Activated effector memory CD4-positive, alpha-beta T cell treated with Interleukin-2 at 50 U/mL for 16 hours (primary cell): Measurements from ENCODE around the gene DGCR8.
A peak's percentile ranks its signal among the peaks of the same experiment; 100 is the strongest.

Experiments
- DNase-seq: peaks from one replicate; pipeline ENCODE4 v3.0.0-alpha.2; 2020

Gene DGCR8

DNA sequence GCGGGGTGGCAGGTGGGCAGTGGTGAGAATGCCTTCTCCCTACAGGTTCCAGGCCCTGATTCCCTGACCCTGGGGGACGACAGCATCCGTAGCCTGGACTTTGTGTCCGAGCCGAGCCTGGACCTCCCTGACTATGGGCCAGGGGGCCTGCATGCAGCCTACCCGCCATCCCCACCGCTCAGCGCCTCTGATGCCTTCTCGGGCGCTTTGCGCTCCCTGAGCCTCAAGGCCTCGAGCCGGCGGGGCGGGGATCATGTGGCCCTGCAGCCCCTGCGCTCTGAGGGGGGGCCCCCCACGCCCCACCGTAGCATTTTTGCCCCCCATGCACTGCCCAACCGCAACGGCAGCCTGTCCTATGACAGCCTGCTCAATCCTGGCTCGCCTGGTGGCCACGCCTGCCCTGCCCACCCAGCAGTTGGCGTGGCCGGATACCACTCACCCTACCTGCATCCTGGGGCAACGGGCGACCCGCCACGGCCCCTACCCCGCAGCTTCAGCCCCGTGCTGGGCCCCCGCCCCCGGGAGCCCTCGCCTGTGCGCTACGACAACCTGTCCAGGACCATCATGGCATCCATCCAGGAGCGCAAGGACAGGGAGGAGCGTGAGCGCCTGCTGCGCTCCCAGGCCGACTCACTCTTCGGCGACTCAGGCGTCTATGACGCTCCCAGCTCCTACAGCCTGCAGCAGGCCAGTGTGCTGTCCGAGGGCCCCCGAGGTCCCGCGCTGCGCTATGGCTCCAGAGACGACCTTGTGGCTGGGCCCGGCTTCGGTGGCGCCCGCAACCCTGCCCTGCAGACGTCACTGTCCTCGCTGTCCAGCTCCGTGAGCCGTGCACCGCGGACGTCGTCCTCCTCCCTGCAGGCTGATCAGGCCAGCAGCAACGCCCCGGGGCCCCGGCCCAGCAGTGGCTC lies 62.9 kb downstream of the DGCR8 start:
- DNase-seq = no peak

- DNase-seq = no peak
Measured at GRCh38 chr22:20143883-20144665, 64.0 kb downstream of the DGCR8 start.

DNA sequence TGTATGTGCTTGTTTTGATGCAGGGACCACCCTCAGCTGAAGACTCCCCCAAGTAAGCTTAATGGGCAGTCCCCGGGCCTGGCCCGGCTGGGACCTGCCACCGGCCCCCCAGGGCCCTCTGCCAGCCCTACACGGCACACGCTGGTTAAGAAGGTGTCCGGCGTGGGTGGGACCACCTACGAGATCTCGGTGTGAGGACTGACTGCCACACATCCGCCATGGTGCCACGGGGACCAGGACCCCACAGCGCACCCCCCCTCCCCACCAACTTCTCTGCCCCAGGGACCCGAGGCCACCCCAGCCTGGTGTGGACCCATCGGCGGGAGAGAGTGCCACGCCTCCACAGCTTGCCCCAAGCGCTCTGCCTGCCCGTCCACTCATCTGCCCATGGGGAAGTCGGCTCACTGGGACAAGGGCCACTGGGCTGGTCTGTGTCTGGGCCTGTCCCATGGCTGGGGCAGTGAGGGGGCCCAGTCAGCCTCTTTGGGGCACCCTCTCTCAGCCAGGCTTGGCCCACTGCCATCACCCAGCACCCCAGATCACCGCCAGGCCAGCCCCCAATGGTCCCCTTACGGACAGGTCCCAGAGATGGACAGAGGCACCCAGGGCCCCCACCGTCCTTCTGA lies 65.3 kb downstream of the DGCR8 start:
- no peak for DNase-seq

DNA sequence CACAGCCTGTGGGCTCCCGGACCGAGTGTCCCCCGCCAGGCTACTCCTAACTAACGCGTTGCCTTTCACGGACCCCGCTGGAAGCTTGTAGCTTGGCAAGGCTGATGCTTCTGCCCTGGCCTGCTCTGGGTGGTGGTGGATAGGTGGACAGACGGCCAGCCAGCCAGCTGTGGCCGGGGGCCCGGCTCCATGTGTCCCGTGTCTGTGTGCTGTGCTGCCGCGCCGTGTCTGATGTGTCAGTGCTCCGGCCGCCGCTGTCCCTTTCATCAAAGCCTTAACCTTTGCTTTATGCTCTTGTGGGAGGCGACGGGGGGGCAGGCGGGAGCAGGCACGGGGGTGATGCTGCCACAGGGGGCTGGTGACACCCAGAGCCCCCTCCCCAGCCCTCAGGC lies 65.8 kb downstream of the DGCR8 start:
- DNase-seq = no peak

DNA sequence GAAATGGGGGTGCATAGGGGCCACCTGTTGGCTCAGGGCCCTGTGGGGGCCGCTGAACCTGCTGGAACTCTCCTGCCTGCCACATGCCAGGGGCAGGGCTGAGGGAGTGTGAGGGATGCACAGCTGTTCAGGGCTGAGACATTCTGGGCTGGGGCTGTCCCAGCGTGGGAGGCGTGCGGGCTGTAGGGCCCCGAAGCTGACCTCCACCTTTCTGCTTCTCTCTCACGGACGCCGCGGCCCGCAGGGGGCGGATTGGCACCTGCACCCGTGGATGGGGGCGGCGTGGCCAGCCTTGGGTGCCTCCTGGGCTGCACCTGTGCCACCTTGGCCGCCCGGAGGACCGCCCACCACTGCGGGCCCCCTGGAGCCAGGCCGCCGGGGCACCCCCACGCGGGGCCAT lies 66.7 kb downstream of the DGCR8 start:
- DNase-seq = no peak

GRCh38 chr22:20147237-20147988 lies 67.4 kb downstream of the DGCR8 start:
- no peak for DNase-seq

DNA sequence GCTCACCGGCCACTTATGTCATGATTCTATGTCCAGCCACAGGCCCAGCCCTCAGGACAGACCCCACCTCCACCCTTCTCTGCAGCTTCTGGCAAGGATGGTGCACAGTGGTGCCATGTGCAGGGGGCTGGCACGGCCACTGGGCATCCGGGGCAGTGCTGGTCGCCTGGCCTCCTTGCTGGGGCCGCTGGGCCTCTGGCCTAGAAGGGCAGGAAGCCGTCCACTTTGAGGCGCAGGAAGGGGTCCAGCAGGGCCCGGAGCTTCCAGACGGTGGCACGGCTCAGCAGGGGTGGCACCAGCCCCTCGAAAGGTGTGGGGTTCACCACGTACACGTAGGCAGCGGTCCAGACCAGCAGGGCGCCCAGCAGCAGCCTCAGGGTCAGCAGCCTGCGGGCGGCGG lies 68.4 kb downstream of the DGCR8 start:
- no peak for DNase-seq

GRCh38 chr22:20149257-20150250 lies 69.5 kb downstream of the DGCR8 start:
- no peak for DNase-seq

DNA sequence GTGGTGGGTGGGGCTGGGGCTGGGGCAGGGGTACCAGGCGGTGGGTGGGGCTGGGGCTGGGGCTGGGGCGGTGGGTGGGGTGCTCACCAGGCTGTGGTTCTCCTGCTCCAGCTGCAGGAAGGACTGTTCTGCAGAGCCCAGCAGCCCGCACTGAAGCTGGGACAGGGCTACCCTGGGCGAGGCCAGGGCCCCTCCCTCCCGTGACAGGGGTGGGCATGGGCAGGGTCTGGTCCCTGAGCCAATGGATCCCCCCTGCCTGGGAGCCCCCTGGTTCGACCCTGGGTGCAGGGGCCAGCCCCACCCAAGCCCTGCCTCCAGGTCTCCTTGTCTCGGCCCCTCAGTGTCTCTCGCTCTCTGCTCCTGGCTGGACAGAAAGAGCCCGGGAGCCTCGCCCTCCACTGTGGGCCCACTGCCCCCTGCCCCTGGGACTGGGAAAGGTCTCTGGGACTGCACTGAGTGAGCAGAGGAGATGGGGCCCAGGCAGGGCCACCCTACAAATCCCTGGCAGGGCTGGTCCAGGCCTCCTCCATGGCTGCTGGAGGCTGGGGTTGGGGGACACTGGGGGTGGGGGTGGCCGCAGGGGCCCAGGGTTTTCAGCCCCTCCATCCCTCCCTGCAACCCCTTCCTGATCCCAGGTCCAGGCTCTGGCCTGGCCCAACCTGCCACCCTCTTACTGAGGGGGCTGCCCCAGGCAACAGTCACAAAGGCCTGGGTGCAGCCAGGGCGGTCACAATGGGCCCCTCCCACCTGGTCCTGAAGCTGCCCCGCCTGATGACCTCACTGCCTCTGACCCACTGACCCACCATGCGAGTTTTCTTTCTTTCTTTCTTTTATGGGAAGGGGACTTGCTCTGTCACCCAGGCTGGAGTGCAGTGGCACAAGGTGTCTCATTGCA lies 70.6 kb downstream of the DGCR8 start, which contains the start of gene CCDC188:
Gene CCDC188, minus strand, starts transcription at position 675 of the 895 bp plus-strand sequence. Its CDS starts 69 bp downstream, at position 606.
- no peak for DNase-seq

GRCh38 chr22:20151276-20151588 lies 71.2 kb downstream of the DGCR8 start:
- no peak for DNase-seq

- no peak for DNase-seq
Measured at GRCh38 chr22:20152464-20152890, 72.4 kb downstream of the DGCR8 start.

DNA sequence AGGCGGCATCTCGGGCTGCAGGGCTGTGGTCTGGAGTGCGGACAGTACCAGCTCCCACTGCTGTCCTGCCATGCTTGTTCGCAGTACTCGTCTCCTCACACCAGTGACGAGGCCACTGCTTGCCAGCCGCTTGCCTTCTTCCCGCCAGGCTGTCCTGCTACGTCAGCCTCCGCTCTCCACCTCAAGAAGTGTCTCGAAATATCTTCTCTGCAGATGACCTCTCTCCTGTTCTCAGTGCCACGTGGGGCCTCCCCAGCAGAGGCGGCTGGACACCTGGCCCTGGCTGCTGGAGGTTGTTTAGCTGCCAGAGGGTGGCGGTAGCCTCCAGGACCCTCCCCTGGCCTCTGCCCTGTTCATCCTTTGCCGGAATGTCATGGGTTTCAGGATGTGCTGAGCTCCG lies 73.9 kb downstream of the DGCR8 start:
- no peak for DNase-seq

DNA sequence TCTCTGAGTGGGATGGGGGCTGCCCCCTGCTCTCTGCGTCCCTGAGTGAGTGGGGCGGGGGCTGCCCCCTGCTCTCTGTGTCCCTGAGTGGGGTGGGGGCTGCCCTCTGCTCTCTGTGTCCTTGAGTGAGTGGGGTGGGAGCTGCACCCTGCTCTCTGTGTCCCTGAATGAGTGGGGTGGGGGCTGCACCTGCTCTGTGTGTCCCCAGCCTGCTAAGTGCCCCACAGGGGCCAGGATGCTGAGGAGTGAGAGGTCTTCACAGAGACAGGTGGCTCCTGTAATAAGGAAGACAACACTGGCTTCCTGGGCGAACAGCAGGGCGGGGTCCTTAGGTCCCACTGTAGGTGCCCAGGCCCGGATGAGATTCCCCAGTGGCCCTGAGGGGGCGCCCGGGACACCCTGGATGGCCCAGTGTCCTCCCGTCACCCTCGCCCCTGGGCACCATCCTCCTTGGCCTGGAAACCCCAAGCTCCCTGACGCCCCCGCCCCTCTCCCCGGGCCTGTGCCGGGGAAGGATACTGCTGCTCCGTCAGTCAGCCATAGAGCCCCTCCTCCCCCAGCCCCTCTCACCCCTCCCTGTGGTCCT lies 74.7 kb downstream of the DGCR8 start:
- DNase-seq = no peak

DNA sequence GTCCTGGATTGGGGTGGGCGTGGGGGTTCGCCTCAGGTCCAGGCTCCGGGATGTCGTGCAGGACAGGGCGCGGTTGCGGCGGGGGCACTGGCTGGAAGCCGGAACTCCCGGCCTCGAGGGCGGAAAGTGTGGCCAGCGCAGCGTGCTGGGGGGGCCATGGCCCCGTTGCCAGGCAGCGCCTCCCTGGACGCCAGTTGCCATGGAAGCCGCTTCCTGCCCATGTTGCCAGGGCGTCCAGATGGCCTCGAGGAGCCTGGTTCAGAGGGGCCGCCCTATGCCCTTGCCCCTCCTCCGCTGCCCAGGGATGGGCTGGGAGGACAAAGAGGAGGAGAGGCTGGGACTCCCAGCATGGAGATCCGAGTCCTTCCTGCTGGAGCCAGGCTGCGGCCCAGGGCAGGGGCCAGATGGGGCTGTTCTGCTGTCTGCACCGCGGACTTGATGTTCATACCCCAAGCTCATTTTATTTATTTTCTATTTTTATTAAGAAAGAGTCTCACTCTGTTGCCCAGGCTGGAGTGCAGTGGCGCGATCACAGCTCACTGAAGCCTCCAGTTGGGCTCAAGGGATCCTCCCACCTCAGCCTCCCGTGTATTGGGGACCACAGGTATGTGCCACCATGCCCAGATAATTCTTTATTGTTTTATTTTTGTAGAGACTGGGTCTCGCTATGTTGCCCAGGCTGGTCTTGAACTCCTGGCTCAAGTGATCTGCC lies 75.4 kb downstream of the DGCR8 start:
- DNase-seq = no peak

DNA sequence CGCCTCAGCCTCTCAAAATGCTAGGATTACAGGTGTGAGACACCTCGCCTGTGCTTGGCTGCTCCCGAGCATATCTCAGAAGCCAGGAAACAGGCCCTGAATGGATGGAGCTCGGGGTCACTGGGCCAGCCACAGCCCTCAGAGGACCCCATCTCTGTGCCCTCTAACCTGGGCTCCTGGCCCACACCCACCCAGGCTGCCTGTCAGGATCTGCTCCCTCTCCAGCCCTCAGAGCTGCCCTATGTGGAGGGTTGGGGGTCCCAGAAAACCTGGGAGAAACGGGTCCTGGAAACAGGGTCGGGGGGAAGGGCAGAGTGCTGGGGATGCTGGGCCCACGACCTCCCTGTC lies 76.0 kb downstream of the DGCR8 start:
- DNase-seq = no peak

DNA sequence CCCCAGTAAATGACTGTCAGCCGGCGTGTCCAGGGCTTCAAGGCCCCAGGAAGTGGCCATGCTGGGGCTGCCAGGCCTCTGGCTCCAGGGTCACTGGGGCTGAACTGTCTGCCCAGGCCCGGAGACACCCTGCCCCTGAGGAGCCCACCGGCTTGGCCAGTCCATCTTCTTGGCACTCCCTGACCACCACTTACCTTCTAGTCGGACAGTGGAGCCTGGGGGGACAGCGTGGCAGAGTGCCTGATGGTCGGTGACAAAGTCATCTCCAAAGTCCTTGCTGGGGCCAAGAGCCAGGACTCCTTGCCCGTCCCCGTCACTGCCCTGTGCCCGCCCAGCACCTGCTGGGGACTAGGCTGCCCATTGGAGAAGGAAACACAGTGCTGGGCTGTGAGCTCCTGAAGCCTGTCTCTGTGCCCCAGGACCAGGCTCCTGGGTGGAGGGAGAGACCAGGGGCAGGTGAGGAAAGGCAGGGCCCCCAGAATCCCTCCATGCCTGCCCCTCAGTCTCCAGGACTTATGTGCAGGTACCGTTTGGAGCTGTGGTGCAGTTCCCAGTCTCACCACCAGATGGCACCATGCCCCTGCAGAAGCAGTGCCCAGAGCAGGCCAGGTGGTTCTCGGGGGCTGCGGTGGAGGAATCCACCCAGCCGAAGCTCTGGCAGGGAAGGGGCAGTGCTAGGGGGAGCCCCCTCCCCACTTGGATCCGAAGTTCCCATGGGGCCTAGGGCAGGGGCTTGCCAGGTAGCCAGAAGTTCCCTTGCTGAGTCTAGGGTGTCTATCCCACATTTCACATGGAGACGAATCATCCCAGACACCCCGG lies 76.8 kb downstream of the DGCR8 start:
- DNase-seq = peak; percentile 74

DNA sequence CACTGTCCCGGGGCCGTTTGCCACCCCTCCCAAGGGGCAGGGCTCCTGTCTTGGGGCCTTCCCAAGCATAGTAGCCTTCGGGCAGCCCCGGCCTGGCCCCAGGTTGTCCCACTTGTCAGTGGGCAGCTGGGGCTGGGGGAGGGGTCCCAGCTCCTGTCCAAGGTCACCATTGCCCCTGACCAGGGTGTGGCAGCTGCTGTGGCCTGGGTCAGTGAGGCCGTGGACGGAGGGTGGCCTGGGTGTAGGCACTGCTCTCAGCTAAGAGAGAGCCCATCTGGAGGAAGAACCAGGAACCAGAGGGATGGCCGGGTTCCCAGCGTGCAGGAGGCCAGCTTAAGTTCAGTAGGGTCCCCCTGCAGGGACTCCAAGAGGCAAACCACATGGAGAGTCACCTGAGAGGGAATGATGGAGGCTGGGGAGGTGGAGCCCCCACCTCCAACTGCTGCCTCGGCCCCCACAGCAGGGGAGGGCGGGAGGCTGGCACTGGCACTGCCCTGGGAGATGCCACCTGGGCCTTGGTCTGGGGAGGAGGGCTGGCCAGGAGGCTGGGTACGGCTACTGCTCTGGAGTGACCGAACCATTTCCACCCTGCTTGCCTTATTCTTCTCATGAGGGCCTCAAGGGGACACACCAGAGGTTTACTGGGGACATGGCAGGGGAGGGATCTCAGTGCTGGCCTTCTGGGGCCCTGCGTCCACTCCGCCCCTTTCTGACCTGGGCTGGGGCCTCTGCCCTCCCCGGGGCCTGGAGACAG lies 77.6 kb downstream of the DGCR8 start:
- no peak for DNase-seq
